Measurements from ENCODE around the gene RDH11. TPM values are rescaled to one million over a fixed set of nuclear protein-coding genes. Genes with fewer than 3 reads are reported as not detected.
"Not testable (repeated sequence)": the region's sequence is repeated elsewhere in the genome, so short reads cannot be mapped to it uniquely, and the experiment has no call there.

The RDH11 gene
- 127 and 140 TPM in 2 replicates for total RNA-seq (2014; rRNA removed; shearing (Covaris generic))

- peak; percentile 92 for DNase-seq (ENCODE audit: low read depth)
These were observed at the start of gene RDH11 for GRCh38 chr14:67695394-67695949. Gene RDH11, minus strand, starts transcription at chr14:67695764. Its CDS starts 61 bp downstream, at chr14:67695703.

- DNase-seq (ENCODE audit: low read depth), result no peak
These were observed 48.5 kb upstream of the RDH11 start for GRCh38 chr14:67744046-67744445.

- DNase-seq (ENCODE audit: low read depth), result peak; percentile 91
These were observed 43.4 kb upstream of the RDH11 start for GRCh38 chr14:67738740-67739504.

GRCh38 chr14:67736771-67737170 is 41.2 kb upstream of the RDH11 start:
- no peak for DNase-seq (ENCODE audit: low read depth)

- DNase-seq (ENCODE audit: low read depth), result no peak
These were observed 40.0 kb upstream of the RDH11 start for GRCh38 chr14:67735336-67736147.

GRCh38 chr14:67734675-67735074 is 39.1 kb upstream of the RDH11 start:
- DNase-seq (ENCODE audit: low read depth), result peak; percentile 9

- DNase-seq (ENCODE audit: low read depth), result no peak
These were observed 38.1 kb upstream of the RDH11 start for GRCh38 chr14:67733616-67734015.

- no peak for DNase-seq (ENCODE audit: low read depth)
These were observed 33.7 kb upstream of the RDH11 start for GRCh38 chr14:67729072-67729885.

GRCh38 chr14:67728258-67728657 is 32.7 kb upstream of the RDH11 start:
- DNase-seq (ENCODE audit: low read depth), result no peak

GRCh38 chr14:67727361-67727760 is 31.8 kb upstream of the RDH11 start:
- DNase-seq (ENCODE audit: low read depth), result no peak

- no peak for DNase-seq (ENCODE audit: low read depth)
These were observed 29.6 kb upstream of the RDH11 start for GRCh38 chr14:67725171-67725570.

GRCh38 chr14:67722293-67722692 is 26.7 kb upstream of the RDH11 start:
- peak; percentile 24 for DNase-seq (ENCODE audit: low read depth)

- no peak for DNase-seq (ENCODE audit: low read depth)
These were observed 26.3 kb upstream of the RDH11 start for GRCh38 chr14:67721875-67722274.

- DNase-seq (ENCODE audit: low read depth), result no peak
These were observed 24.3 kb upstream of the RDH11 start for GRCh38 chr14:67719866-67720265.

- DNase-seq (ENCODE audit: low read depth), result not testable (repeated sequence)
These were observed 23.8 kb upstream of the RDH11 start for GRCh38 chr14:67719385-67719784.

GRCh38 chr14:67718265-67718664 is 22.7 kb upstream of the RDH11 start:
- no peak for DNase-seq (ENCODE audit: low read depth)

- DNase-seq (ENCODE audit: low read depth), result no peak
These were observed 21.5 kb upstream of the RDH11 start for GRCh38 chr14:67717048-67717447.

- no peak for DNase-seq (ENCODE audit: low read depth)
These were observed 14.6 kb upstream of the RDH11 start for GRCh38 chr14:67710209-67710608.

- not testable (repeated sequence) for DNase-seq (ENCODE audit: low read depth)
These were observed 14.2 kb upstream of the RDH11 start for GRCh38 chr14:67709796-67710195.

- DNase-seq (ENCODE audit: low read depth), result not testable (repeated sequence)
These were observed 13.8 kb upstream of the RDH11 start for GRCh38 chr14:67709346-67709745.

GRCh38 chr14:67705211-67705610 is 9.6 kb upstream of the RDH11 start:
- no peak for DNase-seq (ENCODE audit: low read depth)

Data from M059J (cell line).